ENCODE measurements around the gene MBNL2. TPM values are rescaled to one million over a fixed set of nuclear protein-coding genes. Genes with fewer than 3 reads are reported as not detected.

MBNL2 gene
- total and polyA plus RNA-seq, 10 of the 15 experiments (the other 5 are each of a cell fraction or from before 2014, with no cell fraction given), result 1.6 to 9.7 (median 6.7) TPM

- WGBS (ENCODE audit: insufficient coverage, insufficient replicate concordance, low lambda C conversion rate, missing lambda C conversion rate), result 14% methylated on average over 3 of the region's 3 CpGs
- CTCF ChIA-PET, result no interaction called here
- Histone ChIP-seq H3K4me3 (no peak overlapping the region), H2AFZ (ENCODE audit: control insufficient read depth, low read depth, low read length) (no peak overlapping the region), H3K79me2 (ENCODE audit: control insufficient read depth, insufficient read depth, low read length) (no peaks in the 10 kb centered on the region), H3K27me3 (replicated peaks in 1 of 2; ENCODE audit: control insufficient read depth in 2 of 2, insufficient read depth in 2 of 2, low read length in 1 of 2) (no peaks in the 10 kb centered on the region), H3K36me3 (ENCODE audit: control insufficient read depth in 2 of 2, insufficient read depth in 2 of 2, low read length in 1 of 2) (no peaks in the 10 kb centered on the region), H4K20me1 (ENCODE audit: control insufficient read depth, insufficient read depth) (no peaks in the 10 kb centered on the region), H3K9me3 (replicated peaks; ENCODE audit: control insufficient read depth, insufficient read depth, low read length) (no peaks in the 10 kb centered on the region; the same call in 2 of the 3 replicates), H3K9ac (ENCODE audit: control insufficient read depth, insufficient read depth, low read length) (no peak overlapping the region), H3K27ac (ENCODE audit: control insufficient read depth, insufficient read depth) (no peak overlapping the region), H3K4me1 (ENCODE audit: control insufficient read depth, insufficient read depth, low read length) (no peaks in the 10 kb centered on the region), H3K4me2 (ENCODE audit: control insufficient read depth, insufficient read depth) (no peak overlapping the region)
- SMC1A ChIA-PET (ENCODE audit: uncharacterized antibody, unreplicated experiment), result interaction anchor here (1.1 kb wide), 1 partner anchor 13 kb away, joined by 3 read pairs; no protein-coding TSS in a partner anchor
- BruUV-seq (replicated peaks), result no TSS peak
- TF ChIP-seq SUZ12 (IDR thresholded peaks at IDR 0.05; ENCODE audit: unreplicated experiment), result no peak
- TF ChIP-seq ZNF687 (IDR thresholded peaks at IDR 0.05), result no peak
- no peak for TF ChIP-seq KLF5 (IDR thresholded peaks at IDR 0.05; ENCODE audit: partially characterized antibody)
- TF ChIP-seq RAD51 (IDR thresholded peaks at IDR 0.05), result no peak
- TF ChIP-seq ZNF217 (IDR thresholded peaks at IDR 0.05), result no peak
- TF ChIP-seq, protein P1, sequence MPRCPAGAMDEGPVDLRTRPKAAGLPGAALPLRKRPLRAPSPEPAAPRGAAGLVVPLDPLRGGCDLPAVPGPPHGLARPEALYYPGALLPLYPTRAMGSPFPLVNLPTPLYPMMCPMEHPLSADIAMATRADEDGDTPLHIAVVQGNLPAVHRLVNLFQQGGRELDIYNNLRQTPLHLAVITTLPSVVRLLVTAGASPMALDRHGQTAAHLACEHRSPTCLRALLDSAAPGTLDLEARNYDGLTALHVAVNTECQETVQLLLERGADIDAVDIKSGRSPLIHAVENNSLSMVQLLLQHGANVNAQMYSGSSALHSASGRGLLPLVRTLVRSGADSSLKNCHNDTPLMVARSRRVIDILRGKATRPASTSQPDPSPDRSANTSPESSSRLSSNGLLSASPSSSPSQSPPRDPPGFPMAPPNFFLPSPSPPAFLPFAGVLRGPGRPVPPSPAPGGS (IDR thresholded peaks at IDR 0.05; ENCODE audit: borderline replicate concordance, insufficient read depth, low read depth, low read length, poor library complexity, severe bottlenecking), result no peak
- no peak for TF ChIP-seq ZZZ3 (IDR thresholded peaks at IDR 0.05; ENCODE audit: control insufficient read depth, insufficient read length, low read depth)
- TF ChIP-seq ATF2 (IDR thresholded peaks at IDR 0.05; ENCODE audit: low read length), result no peak
- no peak for TF ChIP-seq KAT2A (conservative IDR thresholded peaks at IDR 0.05; ENCODE audit: control insufficient read depth, low read depth, low read length)
- no peak for TF ChIP-seq MYC (IDR thresholded peaks at IDR 0.05; ENCODE audit: insufficient read depth, insufficient read length, insufficient replicate concordance, low read length, severe bottlenecking)
- no peak for TF ChIP-seq SMAD5 (IDR thresholded peaks at IDR 0.05; ENCODE audit: low read depth)
- no peak for TF ChIP-seq GABPA (IDR thresholded peaks at IDR 0.05; ENCODE audit: low read depth)
- no peak for TF ChIP-seq PKNOX1 (IDR thresholded peaks at IDR 0.05)
- no peak for TF ChIP-seq CBX3 (IDR thresholded peaks at IDR 0.05; ENCODE audit: borderline replicate concordance, low read depth)
- FAIRE-seq (no peak), ATAC-seq (no peak), DNase-seq (ENCODE audit: low read depth, low spot score) (no peak)
- RAD21 ChIA-PET (ENCODE audit: unreplicated experiment), result no interaction called here
- intact Hi-C loops (cut with micrococcal nuclease; ENCODE audit: unreplicated experiment) (no loop called here), in situ Hi-C loops (cut with MboI) (no loop called here)
- POLR2A ChIA-PET, result no interaction called here
Observed at GRCh38 chr13:97199451-97199850, 22.7 kb upstream of the MBNL2 start.

All from GM12878 (cell line).